WTC11 (cell line): Measurements from ENCODE around the gene EPN1. TPM values are rescaled to one million over a fixed set of nuclear protein-coding genes. Genes with fewer than 3 reads are reported as not detected.

Experiments used
- ATF1 ChIP-seq: sonication (generic); formaldehyde crosslinking; IDR thresholded peaks from 2 replicates; pipeline ENCODE4 v1.8.1; 2023; ENCODE audit warnings: mild to moderate bottlenecking, moderate library complexity, missing genetic modification reagents
- CBFB ChIP-seq: sonication (generic); formaldehyde crosslinking; IDR thresholded peaks from 2 replicates; pipeline ENCODE4 v1.8.1; 2022; ENCODE audit warnings: mild to moderate bottlenecking, low read depth, missing genetic modification reagents
- FOXJ3 ChIP-seq: sonication (generic); formaldehyde crosslinking; IDR thresholded peaks from 2 replicates; pipeline ENCODE4 v1.9.0; 2021; ENCODE audit warnings: missing genetic modification reagents, mild to moderate bottlenecking, borderline replicate concordance
- GTF2I ChIP-seq: fragments of 250-450 bp; sonication (Bioruptor Pico); conservative IDR thresholded peaks from 2 replicates; pipeline ENCODE4 v1.4.0; 2021; ENCODE audit warnings: mild to moderate bottlenecking
- IRF2 ChIP-seq: sonication (generic); formaldehyde crosslinking; IDR thresholded peaks from 2 replicates; pipeline ENCODE4 v1.8.0; 2022; ENCODE audit warnings: low read depth, missing genetic modification reagents, borderline replicate concordance
- OVOL2 ChIP-seq: fragments of 250-450 bp; sonication (Bioruptor Pico); IDR thresholded peaks from 2 replicates; pipeline ENCODE4 v1.9.0; 2021; ENCODE audit warnings: mild to moderate bottlenecking, borderline replicate concordance
- RELA ChIP-seq: sonication (generic); formaldehyde crosslinking; IDR thresholded peaks from 2 replicates; pipeline ENCODE4 v1.8.1; 2022; ENCODE audit warnings: missing genetic modification reagents, mild to moderate bottlenecking, borderline replicate concordance
- RORB ChIP-seq: fragments of 250-450 bp; sonication (Bioruptor Pico); IDR thresholded peaks from 2 replicates; pipeline ENCODE4 v1.9.0; 2021; ENCODE audit warnings: mild to moderate bottlenecking
- SMAD3 ChIP-seq: sonication (generic); formaldehyde crosslinking; IDR thresholded peaks from 2 replicates; pipeline ENCODE4 v1.8.0; 2022; ENCODE audit warnings: missing genetic modification reagents, mild to moderate bottlenecking, borderline replicate concordance
- USF1 ChIP-seq: sonication (generic); formaldehyde crosslinking; IDR thresholded peaks from 2 replicates; pipeline ENCODE4 v1.8.0; 2022; ENCODE audit warnings: mild to moderate bottlenecking, missing genetic modification reagents
- ZNF219 ChIP-seq: sonication (generic); formaldehyde crosslinking; IDR thresholded peaks from 2 replicates; pipeline ENCODE4 v1.8.0; 2023; ENCODE audit warnings: missing genetic modification reagents, mild to moderate bottlenecking, borderline replicate concordance
- ZNF281 ChIP-seq: sonication (generic); formaldehyde crosslinking; IDR thresholded peaks from 2 replicates; pipeline ENCODE4 v1.8.0; 2023; ENCODE audit warnings: mild to moderate bottlenecking, missing genetic modification reagents
- ZNF425 ChIP-seq: fragments of 250-450 bp; sonication (Bioruptor Pico); conservative IDR thresholded peaks from 2 replicates; pipeline ENCODE4 v1.9.0; 2021; ENCODE audit warnings: mild to moderate bottlenecking
- ZSCAN18 ChIP-seq: fragments of 250-450 bp; sonication (Bioruptor Pico); IDR thresholded peaks from 2 replicates; pipeline ENCODE4 v2.1.2; 2022; ENCODE audit warnings: mild to moderate bottlenecking, moderate library complexity
- total RNA-seq: library from RNA; stranded (reverse); gene quantifications from 3 replicates; pipeline ENCODE4 v1.2.3, GENCODE V29; 2021
- TF ChIP-seq, protein P1 (sequence below): fragments of 250-450 bp; sonication (Bioruptor Pico); IDR thresholded peaks from 2 replicates; pipeline ENCODE4 v1.9.0; 2021; ENCODE audit warnings: mild to moderate bottlenecking
- TF ChIP-seq, protein P2 (sequence below): sonication (generic); formaldehyde crosslinking; IDR thresholded peaks from 2 replicates; pipeline ENCODE4 v1.8.0; 2023; ENCODE audit warnings: missing genetic modification reagents

Gene EPN1
- total RNA-seq, 1 experiment from 2014 or later = 234 TPM

- TF ChIP-seq USF1 (CRISPR knock-in tag) (peak; percentile 86), IRF2 (CRISPR knock-in tag) (no peak), ZSCAN18 (CRISPR knock-in tag) (no peak), OVOL2 (no peak), ZNF425 (no peak), RORB (CRISPR knock-in tag) (no peak), RELA (CRISPR knock-in tag) (no peak), ATF1 (no peak), ZNF219 (CRISPR knock-in tag) (no peak), ZNF281 (no peak), GTF2I (CRISPR knock-in tag) (no peak), CBFB (no peak), FOXJ3 (no peak), SMAD3 (CRISPR knock-in tag) (0 out of 2 replicates have a peak, but pooled peaks have one; percentile 26)
- TF ChIP-seq, protein P1, sequence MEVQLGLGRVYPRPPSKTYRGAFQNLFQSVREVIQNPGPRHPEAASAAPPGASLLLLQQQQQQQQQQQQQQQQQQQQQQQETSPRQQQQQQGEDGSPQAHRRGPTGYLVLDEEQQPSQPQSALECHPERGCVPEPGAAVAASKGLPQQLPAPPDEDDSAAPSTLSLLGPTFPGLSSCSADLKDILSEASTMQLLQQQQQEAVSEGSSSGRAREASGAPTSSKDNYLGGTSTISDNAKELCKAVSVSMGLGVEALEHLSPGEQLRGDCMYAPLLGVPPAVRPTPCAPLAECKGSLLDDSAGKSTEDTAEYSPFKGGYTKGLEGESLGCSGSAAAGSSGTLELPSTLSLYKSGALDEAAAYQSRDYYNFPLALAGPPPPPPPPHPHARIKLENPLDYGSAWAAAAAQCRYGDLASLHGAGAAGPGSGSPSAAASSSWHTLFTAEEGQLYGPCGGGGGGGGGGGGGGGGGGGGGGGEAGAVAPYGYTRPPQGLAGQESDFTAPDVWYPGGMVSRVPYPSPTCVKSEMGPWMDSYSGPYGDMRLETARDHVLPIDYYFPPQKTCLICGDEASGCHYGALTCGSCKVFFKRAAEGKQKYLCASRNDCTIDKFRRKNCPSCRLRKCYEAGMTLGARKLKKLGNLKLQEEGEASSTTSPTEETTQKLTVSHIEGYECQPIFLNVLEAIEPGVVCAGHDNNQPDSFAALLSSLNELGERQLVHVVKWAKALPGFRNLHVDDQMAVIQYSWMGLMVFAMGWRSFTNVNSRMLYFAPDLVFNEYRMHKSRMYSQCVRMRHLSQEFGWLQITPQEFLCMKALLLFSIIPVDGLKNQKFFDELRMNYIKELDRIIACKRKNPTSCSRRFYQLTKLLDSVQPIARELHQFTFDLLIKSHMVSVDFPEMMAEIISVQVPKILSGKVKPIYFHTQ = no peak
- TF ChIP-seq, protein P2, sequence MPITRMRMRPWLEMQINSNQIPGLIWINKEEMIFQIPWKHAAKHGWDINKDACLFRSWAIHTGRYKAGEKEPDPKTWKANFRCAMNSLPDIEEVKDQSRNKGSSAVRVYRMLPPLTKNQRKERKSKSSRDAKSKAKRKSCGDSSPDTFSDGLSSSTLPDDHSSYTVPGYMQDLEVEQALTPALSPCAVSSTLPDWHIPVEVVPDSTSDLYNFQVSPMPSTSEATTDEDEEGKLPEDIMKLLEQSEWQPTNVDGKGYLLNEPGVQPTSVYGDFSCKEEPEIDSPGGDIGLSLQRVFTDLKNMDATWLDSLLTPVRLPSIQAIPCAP (CRISPR knock-in tag) = no peak
These were observed 20.0 kb upstream of the EPN1 start, which contains the start of gene U2AF2 (continued) for GRCh38 chr19:55654868-55655647.
